NCI-H345 (cell line): ENCODE measurements around the gene SHROOM1.
A peak's percentile ranks its signal among the peaks of the same experiment; 100 is the strongest.

Source experiments
- DNase-seq: peaks from one replicate; lab custom pipeline; 2025; lab: John Stamatoyannopoulos, UW

The SHROOM1 gene

DNA sequence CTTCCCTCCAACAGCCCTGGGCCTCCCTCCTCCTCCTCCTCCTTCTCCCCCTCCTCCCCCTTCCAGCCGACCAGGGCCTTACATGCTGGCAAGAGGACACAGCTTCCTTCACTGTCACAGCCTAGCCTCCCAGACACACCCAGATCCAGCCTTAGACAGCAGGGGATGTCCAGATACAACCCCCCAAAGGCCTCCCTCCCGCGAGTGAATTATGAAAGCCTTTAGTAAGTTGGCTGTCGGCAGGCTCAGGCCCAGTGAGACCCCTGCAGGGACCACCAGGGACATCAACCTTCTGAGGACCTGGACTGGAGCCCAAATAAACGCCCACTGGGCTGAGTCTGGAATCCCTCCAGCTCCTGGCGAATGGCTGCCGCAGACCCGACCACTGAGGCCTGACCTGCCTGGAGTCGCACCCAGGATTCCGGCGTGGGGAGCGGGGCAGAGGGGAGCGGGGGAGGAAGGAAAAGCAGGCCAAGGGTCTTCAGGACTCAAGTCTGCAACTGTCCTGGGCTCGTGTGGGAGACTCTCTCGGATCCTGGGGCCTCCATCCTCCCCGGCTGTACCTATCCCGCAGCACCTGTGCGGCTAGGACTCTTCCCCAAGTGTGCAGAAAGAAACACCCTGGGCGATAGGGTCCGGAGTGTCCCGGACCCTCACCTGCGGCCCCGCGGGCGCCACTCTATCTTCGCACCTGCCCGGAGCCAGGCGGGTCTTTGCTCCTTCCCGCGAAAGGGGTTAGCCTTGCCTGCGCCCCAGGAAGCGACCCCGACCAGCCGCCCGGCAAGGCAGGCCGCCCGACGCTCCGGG is 54.1 kb downstream of the SHROOM1 start:
- DNase-seq = peak; percentile 34

DNA sequence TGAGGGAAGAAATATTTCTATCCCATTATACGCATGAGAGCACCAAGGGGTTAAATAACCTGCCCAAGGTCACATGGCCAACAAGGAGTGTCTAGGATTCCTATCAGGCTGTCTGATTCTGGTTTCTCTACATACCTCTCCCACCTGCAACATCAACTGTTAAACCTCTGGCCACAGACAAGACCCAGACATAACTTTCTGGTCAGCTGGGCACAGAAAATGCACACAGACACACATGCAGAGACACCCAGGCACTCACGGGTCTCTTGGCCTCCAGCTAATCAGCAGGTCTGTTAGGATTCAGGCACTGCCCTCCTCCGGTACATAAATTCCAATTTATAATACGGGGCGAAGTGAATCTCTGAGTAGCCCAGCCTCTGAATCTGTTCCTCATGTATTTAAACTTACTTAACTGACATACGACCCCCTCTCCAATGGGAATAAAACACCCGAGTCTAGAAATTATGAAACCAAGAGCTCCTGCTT is 54.9 kb downstream of the SHROOM1 start:
- DNase-seq = no peak

DNA sequence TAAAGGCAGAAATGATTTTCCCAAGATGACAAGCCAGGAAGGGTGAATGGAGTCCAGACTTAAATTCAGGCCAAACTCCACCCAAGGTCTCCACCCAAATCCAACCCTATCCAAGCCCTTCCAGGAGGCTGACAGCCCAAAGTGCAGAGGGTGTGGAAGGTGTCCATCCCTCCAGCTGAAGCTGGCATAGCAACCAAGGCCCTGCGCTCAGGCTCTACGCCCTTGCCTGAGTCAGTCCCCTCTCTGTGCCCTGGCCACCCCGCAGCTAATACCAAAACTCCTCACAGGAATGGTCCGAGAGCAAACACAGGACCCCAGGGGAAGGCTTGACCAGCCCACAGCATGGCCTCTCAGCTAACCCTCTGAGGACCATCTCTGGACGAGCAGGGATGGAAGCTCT is 55.6 kb downstream of the SHROOM1 start:
- DNase-seq = no peak

DNA sequence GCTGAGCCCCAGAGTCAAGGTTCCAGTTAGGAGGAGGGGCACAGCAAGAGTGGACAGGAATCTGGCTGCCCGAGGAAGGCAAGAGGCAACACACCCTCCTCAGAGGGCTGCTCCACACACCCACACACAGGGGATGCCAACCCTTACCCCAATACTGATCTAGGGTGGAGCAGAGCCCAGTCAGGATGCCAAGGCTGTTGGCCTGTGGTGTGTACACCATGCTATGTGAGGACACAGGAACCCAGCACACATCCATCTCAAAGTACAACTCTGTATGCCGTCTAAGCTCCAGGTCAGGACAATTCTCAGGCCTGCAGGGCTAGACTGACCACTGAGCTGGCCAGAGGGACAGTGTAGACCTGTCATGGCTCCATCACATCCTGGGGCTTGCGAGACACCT is 56.0 kb downstream of the SHROOM1 start:
- DNase-seq = no peak

- DNase-seq = no peak
These were observed 56.7 kb downstream of the SHROOM1 start for GRCh38 chr5:132773601-132774355.

DNA sequence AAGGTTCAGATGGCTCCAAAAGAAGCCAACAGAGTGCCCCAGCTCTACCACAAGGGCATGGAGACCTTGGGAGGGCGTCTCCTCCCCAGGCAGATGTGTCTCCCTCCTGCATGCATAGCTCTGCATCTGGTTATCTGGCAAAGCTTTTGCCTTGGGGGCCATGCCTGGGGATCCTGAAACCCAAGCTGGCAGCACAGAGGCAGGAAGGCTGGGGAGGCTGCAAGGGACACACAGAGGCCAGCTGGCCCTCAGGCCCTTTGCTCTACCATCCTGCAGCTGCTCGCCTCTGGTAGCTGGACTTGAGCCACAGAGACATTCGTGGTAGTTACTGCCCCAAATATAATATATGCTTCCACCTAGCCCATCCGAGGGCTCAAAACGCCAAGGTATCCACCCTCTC is 57.3 kb downstream of the SHROOM1 start:
- no peak for DNase-seq

- DNase-seq = no peak
These were observed 58.0 kb downstream of the SHROOM1 start for GRCh38 chr5:132772291-132773070.
